ENCODE results near the gene DPY19L3.

GRCh38 chr19:32364040-32364439 is 41.5 kb upstream of the DPY19L3 start:
- TF ChIP-seq, protein P1, sequence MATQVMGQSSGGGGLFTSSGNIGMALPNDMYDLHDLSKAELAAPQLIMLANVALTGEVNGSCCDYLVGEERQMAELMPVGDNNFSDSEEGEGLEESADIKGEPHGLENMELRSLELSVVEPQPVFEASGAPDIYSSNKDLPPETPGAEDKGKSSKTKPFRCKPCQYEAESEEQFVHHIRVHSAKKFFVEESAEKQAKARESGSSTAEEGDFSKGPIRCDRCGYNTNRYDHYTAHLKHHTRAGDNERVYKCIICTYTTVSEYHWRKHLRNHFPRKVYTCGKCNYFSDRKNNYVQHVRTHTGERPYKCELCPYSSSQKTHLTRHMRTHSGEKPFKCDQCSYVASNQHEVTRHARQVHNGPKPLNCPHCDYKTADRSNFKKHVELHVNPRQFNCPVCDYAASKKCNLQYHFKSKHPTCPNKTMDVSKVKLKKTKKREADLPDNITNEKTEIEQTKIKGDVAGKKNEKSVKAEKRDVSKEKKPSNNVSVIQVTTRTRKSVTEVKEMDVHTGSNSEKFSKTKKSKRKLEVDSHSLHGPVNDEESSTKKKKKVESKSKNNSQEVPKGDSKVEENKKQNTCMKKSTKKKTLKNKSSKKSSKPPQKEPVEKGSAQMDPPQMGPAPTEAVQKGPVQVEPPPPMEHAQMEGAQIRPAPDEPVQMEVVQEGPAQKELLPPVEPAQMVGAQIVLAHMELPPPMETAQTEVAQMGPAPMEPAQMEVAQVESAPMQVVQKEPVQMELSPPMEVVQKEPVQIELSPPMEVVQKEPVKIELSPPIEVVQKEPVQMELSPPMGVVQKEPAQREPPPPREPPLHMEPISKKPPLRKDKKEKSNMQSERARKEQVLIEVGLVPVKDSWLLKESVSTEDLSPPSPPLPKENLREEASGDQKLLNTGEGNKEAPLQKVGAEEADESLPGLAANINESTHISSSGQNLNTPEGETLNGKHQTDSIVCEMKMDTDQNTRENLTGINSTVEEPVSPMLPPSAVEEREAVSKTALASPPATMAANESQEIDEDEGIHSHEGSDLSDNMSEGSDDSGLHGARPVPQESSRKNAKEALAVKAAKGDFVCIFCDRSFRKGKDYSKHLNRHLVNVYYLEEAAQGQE (IDR thresholded peaks at IDR 0.05; ENCODE audit: low read depth), result no peak
- no peak for TF ChIP-seq CREB1 (IDR thresholded peaks at IDR 0.05; ENCODE audit: low read depth)
- TF ChIP-seq TCF12 (IDR thresholded peaks at IDR 0.05; ENCODE audit: low read depth), result no peak
- TF ChIP-seq RAD21 (IDR thresholded peaks at IDR 0.05; ENCODE audit: low read depth), result no peak
- no peak for TF ChIP-seq ZBTB7A (IDR thresholded peaks at IDR 0.05; ENCODE audit: low read depth)
